Measurements from ENCODE around the gene SLC28A3. TPM values are rescaled to one million over a fixed set of nuclear protein-coding genes. Genes with fewer than 3 reads are reported as not detected.

The SLC28A3 gene
- total RNA-seq, 1 donor from 2014 or later, result 0.35 TPM

DNA sequence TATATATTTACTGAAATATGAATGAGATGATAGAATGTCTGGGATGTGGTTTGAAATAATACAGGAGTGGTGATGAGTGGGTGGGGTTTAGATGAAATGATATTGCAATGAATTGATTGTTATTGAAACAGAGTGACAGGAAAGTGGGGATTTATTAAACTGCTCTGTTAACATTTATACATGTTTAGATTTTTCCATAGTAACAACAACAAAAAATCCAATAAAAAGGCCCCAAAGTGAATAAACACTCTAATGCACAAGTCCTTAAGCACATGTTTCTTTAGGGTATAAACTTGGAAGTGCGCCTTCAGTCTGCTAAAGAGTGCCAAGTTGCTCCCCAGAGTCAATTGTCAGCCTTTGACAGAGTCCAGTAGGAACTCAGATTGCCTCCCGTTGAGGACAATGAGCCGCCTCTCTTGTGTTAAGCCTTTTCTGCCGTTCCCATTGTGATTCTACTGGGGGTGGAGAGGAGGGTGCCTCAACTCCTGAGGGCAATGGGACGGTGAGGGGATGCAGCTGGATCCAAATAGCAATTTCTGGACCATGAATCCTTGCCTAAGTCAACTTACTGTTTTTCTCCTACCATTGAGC is 112.3 kb downstream of the SLC28A3 start:
- Mint-ChIP-seq H3K4me3 (ENCODE audit: unreplicated experiment) (no peak overlapping the region), H3K36me3 (ENCODE audit: low read depth) (no peaks in the 10 kb centered on the region), H3K27ac (ENCODE audit: unreplicated experiment) (no peak overlapping the region), H3K27me3 (ENCODE audit: low read depth) (no peaks in the 10 kb centered on the region), H3K4me1 (ENCODE audit: low read depth) (peaks cover 12% of the 10 kb centered on the region), H3K9me3 (ENCODE audit: low read depth) (no peaks in the 10 kb centered on the region)
- TF ChIP-seq, protein P1, sequence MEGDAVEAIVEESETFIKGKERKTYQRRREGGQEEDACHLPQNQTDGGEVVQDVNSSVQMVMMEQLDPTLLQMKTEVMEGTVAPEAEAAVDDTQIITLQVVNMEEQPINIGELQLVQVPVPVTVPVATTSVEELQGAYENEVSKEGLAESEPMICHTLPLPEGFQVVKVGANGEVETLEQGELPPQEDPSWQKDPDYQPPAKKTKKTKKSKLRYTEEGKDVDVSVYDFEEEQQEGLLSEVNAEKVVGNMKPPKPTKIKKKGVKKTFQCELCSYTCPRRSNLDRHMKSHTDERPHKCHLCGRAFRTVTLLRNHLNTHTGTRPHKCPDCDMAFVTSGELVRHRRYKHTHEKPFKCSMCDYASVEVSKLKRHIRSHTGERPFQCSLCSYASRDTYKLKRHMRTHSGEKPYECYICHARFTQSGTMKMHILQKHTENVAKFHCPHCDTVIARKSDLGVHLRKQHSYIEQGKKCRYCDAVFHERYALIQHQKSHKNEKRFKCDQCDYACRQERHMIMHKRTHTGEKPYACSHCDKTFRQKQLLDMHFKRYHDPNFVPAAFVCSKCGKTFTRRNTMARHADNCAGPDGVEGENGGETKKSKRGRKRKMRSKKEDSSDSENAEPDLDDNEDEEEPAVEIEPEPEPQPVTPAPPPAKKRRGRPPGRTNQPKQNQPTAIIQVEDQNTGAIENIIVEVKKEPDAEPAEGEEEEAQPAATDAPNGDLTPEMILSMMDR (IDR thresholded peaks at IDR 0.05), result no peak
- no peak for DNase-seq (ENCODE audit: low spot score)

DNA sequence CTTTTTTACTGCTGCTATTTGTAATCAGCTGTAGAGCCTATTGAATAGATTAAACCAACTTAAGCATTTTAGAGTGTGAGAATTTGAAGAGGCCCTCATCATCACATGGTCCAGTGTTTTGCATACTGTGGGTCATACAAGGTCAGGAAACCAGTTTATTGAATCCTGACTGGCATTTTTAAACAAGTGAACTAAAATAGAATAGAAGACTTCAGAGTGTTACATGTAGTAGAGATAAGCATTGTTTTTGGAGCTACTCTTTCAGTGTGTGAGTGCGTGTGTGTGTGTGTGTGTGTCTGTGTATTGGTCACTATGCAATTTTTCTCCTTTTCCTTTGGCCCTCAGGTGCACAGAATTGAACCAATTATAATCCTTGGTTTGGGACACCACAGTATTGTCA is 114.4 kb downstream of the SLC28A3 start:
- TF ChIP-seq, protein P1 (IDR thresholded peaks at IDR 0.05), result no peak
- Mint-ChIP-seq H3K9me3 (ENCODE audit: low read depth) (peaks cover 10% of the 10 kb centered on the region), H3K27me3 (ENCODE audit: low read depth) (no peaks in the 10 kb centered on the region), H3K36me3 (ENCODE audit: low read depth) (no peaks in the 10 kb centered on the region), H3K4me1 (ENCODE audit: low read depth) (peaks cover 12% of the 10 kb centered on the region), H3K27ac (ENCODE audit: unreplicated experiment) (no peak overlapping the region), H3K4me3 (ENCODE audit: unreplicated experiment) (no peak overlapping the region)
- DNase-seq (ENCODE audit: low spot score), result no peak

Measured in chondrocyte (in vitro differentiated cells).